HPDE6-E6E7 (cell line): ENCODE results near the gene C16orf95.
A peak's percentile ranks its signal among the peaks of the same experiment; 100 is the strongest.

Source experiments
- DNase-seq: peaks from one replicate; pipeline ENCODE4 v3.0.0; 2011; ENCODE audit warnings: missing footprints; ENCODE audit errors: extremely low spot score

C16orf95 gene

DNA sequence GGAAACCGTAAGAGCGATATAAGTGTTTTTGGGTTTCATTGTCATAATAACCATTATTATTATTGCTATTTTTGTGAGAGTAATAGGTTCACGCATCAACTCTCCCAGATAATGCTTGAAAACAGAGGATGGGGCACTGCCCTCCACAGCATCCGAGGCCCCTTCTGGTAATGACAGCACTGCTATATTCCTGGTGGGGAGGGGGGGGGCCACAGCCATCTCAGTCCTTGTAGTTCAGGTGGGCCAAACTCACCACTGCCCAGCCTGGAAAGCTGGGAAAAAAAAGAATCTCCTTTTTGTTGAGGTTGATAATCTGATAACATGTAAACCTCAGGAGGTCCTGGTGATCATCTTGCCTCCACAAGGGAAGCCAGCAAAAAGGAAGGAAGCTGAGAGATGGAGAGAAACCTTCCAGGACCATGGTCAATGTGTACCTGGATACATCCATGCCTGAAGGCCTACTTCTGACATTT is 706 bp downstream of the C16orf95 start:
- DNase-seq, result no peak

DNA sequence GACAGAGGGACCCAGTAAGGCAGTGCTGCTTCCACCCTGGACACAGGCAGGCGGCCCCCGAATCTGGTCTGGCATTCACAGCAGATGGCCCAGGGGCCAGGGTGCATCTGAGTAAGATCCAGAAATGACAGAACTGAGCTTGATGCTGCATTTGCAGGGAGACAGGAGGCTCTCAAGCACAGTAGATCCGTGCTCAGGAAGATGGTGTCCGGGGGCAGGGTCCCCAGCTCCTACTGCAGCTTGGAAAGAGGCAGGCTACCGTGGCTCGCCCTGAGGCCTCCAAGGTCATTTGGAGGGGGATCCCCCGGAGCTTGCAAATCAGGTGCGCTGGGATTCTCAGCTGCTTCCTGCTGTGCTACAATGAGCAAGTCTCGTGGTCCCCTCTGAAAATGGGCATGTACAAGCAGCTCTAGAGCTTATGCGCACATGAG is 2.2 kb downstream of the C16orf95 start:
- DNase-seq, result no peak

DNA sequence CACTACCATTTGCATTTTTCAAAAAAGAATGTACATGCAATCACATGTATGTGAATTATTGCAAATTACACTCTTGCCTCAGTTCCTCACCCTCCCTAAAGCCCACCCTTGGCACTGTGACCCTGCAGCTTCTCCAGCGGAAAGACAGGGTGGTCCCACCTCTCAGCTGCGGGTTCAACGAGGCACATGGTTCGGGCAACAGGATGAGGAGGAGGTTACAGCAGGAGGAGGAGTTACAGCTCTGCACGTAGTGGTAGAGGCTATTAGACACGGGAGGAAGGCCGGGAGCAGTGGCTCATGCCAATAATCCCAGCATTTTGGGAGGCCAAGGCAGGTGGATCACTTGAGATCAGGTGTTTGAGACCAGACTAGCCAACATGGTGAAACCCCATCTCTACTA is 5.2 kb downstream of the C16orf95 start:
- DNase-seq, result no peak

DNA sequence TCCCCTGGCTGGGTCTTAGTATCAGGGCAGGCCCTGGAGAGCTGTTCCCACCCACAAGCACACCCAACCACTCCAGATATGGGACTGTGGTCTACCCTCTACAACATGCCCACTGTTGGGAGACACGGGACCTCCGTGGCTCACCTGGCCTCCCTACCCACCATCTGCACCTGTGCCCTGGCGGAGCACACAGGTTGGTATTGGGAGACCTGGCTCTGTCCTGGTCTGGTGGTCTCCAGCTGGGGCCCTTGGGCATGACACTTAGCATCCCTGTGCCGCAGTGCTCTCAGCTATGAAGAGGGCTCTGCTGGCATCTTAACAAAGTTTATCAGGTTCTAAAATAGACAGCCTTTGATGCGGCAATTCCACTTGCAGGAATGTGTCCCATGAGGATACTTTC is 5.8 kb downstream of the C16orf95 start:
- DNase-seq, result no peak

DNA sequence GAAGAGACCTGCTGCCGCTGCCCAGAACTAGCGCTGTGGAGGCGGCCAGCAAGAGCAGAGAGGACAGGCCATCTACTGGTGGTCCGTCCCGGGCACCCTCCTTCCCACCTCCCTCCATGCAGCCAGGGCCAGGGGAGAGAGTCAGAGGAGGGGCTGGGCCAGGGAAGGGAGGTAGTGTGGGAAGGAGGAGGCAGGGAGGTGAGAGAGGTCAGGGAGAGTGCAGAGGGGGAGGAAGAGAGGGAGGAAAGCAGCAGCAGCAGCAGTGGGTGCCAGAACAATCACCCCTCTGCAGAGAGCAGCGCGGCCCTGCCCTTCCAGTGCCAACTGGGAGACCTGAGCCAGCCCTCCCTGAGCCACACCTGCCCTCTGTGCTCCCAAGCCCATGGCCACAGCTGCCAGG is 6.6 kb downstream of the C16orf95 start:
- DNase-seq, result no peak

DNA sequence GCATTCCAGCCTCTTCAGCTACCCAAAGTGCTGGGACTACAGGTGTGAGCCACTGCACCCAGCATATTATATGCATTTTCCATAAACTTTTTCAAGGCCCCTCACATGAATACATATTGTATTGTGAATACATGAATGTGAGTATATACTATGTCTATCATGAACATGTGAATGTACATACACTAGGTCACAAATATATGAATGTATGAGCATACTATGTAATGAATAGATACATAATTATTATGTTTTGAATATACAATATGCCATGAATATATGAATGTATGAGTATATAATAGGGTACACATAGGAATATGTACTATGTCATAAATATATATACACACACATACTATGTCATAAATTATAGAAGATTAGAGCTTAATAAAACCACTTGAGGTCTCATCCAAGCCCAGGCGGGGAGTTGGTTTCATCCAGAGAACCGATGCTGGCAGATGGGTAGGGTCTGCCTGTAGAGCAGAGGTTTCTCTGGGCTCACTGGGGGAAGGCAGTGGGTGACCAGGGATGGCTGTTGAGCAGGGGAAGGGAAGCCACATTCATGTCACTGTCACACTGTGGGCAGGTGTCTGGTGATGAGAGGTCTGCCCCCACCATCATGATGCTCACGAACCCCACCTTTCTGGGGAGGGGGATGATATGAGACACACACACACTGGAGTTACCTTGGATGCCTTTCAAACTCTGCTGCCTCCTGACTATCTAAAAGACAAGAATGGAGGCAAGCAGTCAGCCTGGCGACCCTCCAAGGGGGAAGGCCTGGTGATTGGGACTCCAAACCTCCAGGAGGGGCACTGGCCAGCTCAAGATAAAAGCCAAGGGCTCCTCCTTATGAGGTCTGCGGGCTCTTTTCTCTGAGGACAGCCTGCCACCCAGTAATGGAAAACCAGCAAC is 7.3 kb downstream of the C16orf95 start:
- DNase-seq, result no peak

DNA sequence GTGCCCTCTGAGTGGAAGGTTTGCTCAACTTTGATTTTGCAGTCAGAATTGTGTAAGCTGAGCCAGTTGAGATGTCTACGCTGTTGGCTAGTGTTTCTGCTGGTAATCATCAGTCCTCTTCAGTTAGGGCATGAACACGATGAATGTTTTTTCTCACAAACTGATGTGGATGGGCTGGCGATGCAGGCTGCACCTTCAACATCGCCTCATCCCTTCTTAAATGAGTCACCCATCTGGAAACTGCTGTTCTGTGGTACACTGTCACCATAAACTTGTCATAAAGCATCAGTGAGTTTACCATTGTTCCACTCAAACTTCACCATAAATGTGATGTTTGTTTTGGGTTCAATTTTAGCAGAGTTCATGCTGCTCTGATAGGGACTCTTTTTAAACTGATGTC is 8.4 kb downstream of the C16orf95 start:
- DNase-seq, result no peak

DNA sequence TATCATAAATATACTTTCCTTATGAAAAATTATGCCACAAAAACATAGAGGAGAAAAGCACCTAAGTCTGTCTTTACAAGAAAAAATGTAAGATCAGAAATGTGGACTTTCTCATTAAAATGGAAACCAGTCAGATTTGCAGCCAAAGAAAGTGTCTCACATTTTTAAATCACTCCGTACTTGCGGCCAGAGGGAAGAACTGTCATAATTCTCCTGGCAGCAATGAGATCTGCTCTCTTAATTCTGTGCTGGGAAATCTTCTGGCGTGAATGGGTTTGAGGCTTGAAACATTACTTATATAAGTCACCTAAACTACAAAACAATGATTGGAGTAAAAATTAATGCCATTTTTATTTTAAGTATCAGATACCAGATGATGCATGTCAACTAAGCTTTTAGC is 10.7 kb downstream of the C16orf95 start:
- DNase-seq, result no peak

DNA sequence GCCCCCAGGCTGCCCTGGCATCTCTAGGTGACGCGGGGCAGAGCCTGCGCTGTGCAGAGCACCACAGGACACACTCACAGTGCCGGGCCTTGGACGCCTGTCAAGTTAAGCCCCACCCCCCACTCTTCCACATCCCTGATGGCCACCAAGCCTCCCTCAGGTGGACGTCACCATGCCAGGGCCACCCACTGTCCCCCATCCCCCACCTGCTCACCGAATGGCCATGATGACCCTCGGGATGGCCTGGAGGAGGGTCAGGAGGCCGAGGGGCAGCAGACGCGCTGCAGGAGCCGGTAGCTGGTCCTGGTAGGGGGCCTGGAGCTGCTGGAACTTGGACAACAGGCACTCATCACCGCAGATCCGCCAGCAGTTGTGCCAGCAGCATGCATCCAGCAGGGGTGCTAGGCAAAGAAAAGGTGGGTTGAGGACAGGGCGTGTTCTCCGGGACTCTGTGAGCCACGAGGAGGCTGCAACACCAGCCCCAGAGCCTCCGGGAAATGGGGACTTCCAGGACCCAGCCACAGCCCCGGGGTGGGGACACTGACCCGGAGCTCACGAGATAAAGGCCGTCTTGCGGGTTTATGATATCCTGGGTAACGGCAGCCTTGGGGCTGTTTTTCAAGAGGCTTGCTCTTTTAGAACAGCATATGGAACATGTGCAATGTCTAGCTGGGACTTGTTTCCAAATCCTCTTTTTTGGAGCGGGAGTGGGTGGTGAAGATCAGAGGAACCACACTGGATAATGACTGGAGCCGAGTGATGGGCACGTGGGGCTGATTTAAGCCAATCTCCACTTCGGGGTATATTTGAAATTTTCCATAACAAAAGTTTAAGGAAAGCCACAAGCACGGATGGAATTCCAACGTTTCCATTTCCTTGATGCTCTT is 11.4 kb downstream of the C16orf95 start:
- DNase-seq, result no peak

DNA sequence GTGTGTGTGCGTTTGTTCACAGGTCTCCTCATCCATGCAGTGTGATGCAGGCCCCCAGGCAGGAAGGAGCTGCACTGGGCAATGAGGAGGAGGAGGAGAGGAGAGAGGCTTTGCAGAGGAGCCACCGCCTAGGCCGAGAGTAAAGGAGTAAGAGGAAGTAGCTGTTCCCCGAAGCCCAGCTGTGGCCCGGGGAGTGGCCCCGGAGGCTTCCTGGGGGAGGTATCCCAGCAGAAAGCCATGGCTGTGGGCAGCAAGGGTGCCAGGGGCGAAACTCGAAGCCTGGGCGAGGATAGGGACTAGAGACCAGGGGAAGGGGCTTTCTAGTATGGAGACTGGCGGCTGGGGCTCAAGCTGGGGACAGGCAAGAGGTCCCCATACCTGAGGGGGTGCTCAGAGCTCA is 12.2 kb downstream of the C16orf95 start:
- no peak for DNase-seq

DNA sequence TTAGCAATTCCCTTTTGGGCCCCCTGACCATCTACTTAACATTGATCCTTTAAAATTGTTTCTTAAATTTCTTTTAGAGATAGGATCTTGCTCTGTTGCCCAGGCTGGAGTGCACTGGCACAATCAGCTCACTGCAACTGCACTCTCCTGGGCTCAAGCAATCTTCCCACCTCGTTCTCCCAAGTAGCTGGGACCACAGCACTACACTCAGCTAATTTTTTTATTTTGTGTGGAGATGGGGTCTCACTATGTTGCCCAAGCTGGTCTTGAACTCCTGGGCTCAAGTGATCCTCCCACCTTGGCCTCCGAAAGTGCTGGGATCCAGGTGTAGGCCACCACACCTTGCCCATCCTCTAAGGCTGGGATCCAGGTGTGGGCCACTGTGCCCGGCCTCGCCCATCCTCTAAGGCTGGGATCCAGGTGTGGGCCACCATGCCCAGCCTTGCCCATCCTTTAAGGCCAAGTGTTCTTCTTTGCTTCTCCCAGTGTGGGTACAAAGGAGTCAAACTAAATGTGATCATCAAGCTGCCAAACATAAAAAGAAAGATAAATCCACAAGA is 13.2 kb downstream of the C16orf95 start:
- DNase-seq, result no peak

DNA sequence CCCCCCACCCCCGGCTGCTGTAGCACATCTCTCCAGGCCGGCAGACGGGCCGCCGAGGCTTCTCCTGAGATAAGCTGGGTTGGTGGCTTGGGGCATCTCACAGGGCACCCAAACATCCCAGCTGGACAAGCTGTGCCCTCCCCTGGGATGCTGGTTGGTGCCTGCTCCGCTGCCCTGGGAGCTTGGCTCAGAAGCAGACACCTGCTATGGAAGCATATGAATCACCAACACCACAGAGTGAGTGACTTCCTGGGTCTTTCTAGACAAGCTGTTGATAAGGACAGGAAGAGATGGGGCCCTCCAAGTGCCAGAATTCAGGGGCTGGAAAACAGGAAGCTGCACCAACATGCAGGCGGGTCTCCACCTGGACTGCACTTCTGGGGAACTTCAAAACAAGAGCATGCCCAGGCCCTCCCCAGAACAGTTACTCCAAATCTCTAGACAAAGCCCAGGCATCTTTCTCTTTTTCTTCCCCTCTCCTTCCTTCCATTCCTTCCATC is 13.7 kb downstream of the C16orf95 start:
- DNase-seq, result no peak

DNA sequence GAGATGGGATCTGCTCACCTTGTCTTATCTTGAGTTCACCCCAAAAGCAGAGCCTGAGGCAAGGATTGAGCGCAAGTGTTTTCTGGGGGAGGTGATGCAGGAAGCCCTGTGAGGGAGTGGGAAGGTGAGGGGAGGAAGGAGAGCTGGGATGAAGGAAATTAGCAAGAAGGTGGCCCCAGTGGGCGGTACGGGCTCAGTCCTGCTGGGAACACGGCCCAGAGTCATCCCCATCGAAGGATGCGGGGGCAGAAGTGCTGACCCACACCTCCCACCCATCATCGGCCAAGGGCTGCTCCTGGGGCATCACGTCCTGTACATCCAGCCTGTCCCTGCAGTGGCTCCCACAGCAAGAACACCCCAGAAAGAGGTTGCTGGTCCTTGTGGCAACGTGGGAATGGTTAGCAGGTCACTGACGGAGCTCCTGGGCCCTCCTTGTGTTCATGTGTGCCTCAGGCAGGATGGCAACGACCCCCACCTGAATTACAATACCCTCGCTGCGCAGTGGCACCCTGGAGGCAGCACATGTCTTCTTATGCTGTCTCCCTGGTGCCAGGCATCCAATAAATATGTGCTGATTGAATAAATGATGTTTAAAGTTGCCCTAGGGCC is 18.2 kb downstream of the C16orf95 start:
- no peak for DNase-seq

DNA sequence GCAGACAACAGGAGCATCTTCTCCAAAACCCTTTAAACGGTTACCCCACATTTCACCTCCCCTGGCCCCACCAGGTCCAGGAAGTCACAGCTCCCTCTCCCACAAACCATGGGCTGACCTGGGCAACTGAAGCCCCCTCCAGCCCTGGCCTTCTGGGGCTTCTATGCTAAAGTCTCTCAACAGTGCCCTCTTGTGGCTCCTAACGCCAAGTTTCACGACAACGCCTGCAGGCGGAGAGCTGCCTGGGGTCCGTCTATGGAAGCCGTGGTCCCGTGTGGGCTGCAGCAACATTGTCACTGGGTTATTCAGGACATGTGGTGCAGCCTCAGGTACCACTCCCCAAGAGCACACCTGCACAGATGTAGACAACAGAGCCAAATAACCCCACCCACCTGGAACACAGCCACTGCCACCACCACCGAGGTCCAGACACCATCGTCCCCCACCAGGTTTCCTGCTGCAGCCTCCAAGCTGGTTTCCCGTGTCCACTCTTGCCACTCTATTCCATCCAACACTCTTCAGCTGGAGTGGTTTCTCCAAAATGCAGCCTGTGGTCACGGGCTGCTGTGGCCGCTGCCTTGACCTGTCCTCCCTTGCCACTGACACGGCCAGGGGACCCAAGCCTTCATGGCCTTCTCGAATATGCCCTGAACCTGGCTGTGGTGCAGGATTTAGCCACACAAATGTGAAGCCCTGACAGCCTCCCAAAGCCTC is 19.1 kb downstream of the C16orf95 start:
- peak; percentile 49 for DNase-seq

DNA sequence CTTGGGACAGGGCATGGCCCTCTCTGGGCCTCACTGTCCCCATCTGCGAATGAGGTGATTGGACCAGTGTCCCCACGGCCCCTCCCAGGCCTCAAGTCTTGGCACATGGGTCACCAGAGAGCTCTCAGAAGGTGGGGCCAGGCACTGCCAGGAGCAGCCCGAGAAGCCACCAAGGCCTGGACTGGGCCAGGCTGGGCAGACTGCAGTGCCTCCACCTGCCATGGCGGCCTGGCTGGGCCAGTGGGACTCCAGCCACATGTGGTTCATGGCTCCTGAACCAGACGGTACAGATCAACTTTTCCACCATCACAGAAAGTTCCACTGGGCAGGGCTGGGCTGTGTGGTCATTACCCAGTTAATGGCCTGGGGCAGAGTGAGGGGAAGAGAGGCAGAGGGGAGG is 19.8 kb downstream of the C16orf95 start:
- DNase-seq, result no peak

DNA sequence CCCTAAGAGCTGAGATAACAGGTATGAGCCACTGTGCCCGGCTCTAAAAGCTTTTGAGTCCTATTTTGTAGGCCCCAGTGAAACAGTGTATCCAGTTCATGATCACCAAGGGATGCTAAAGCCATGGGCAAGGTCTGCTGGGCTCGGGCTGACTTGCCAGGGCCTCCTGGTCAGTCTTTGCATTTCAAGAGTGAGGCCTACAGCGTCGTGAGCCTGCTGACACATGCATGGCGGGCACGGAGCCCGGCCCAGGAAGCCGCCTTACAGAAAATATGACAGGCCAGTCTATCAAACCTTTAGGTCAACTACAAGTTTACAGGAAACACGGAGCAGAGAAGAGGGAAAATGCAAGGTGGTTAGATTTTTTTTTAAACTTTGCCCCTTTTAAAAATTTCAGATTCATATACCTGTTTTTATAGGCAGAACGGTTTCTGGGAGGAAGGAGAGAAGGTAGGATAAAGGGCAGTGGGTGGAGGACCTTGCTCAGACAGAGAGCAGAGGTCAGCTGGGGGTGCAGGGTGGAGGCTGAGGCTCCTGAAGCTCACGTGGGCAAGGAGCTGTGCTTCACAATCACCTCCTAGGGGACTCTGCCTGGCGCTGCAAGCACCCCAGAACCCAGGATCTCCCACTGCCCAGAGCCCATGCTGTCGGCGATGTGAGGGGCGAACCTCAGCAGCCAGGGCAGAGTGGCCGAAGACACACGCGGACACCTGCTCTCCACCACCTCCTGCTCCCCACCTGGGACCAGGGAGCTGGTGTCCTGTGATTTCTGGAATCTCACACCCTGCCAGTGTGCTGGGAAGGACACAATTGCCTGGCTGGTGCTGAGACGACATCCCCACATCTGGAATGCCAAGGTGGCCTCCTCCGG is 21.3 kb downstream of the C16orf95 start:
- no peak for DNase-seq

DNA sequence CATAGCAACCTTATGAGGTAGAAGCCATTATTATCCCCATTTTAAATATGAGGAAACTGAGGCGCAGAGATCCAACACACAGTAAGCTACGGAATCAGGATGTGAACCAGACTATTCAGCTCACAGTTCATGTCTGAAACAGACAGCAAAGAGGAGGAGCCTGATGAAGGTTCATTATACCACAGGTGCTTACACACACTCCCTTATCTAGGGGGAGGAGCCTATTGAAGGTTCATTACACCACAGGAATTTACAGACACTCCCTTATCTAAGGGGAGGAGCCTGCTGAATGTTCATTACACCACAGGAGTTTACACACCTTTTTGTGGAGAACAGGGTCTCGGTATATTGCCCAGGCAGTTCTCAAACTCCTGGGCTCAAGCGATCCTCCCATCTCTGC is 21.9 kb downstream of the C16orf95 start:
- no peak for DNase-seq

DNA sequence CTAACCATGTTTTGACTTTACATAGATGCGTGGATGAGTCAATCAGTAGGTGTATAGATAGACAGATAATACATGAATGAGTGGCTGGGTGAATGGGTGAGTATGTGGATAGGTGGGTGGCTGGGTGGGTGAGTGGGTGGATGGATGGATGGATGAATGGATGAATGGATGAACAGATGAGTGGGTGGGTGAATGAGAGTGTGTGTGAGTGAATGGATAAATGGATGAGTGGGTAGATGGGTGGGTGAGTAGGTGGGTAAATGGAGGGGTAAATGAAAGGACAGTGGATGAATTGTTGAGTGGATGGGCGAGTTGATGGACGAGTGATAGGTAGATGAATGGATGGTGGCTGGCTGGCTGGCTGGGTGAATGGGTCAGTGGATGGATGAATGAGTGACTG is 23.2 kb downstream of the C16orf95 start:
- no peak for DNase-seq

DNA sequence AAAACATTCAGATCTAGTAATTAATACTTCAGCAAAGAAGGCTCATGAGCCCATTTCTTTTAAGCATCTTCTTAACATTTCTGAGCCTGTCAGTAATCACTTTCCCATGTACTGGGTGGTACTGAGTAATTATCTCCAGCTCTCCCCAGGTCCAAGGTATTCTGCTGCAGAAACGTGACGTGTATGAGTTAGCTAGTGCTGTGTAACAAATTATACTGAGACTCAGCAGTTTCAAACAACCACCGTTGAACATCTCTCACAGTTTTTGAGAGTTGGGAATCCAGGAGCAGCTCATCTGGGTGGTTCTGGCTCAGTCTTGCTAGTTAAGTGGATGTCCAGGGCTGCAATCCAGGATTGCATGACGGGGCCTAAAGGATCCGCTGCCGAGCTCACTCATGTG is 25.2 kb downstream of the C16orf95 start:
- DNase-seq, result no peak

DNA sequence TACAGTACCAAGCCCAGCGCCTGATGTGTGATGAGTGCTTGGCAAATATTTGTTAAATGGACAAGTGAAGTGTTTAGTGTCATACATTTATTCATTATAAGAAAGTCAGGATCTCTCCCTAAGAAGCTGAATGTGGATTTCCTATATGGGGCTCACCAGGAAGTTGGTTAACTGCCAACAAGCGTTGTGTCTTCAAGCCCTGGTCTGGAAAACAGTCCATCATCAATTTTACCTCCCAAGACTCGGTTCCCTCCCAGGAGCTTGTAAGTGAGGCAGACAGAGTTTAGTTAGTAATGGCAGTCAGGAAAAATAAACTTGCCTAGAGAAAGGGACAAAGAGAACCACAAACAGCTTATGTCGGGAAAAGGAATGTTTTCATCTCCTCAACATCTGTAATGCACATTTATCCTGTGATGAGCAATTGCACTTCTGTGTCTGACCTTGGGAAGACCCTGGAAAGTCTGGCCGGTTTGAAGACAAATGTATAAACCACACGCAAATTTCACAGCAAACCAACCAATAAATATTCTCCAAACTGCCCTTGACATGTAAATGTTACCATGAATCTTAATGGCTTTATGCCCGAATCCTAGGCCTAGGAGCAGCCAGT is 28.3 kb downstream of the C16orf95 start:
- no peak for DNase-seq
